Kidney epithelial cell (primary cell): ENCODE data around the gene FMO2. TPM values are rescaled to one million over a fixed set of nuclear protein-coding genes. Genes with fewer than 3 reads are reported as not detected.

Source experiments
- DNase-seq: peaks from one replicate; pipeline ENCODE4 v3.0.0-alpha.2; 2010; ENCODE audit warnings: low read depth
- H3K27me3 ChIP-seq: 2 replicates; pipeline ENCODE4 v1.6.0; 2011; ENCODE audit warnings: low read length; ENCODE audit not compliant: control insufficient read depth, insufficient read depth
- H3K36me3 ChIP-seq: 2 replicates; pipeline ENCODE4 v1.5.1; 2011; ENCODE audit warnings: low read length; ENCODE audit not compliant: control insufficient read depth, insufficient read depth
- H3K4me3 ChIP-seq: 2 replicates; pipeline ENCODE4 v1.5.1; 2011; ENCODE audit warnings: low read depth, mild to moderate bottlenecking, control low read depth, low read length
- total RNA-seq: library from RNA; depleted of rRNA; stranded (reverse); fragments of >200 nt; gene quantifications from 2 replicates; pipeline ENCODE4 v1.2.3, GENCODE V29; 2015
- TF ChIP-seq, protein P1 (sequence below): IDR thresholded peaks from 2 replicates; pipeline ENCODE4 v1.5.1; 2011; ENCODE audit warnings: mild to moderate bottlenecking, moderate library complexity, low read length, control low read depth, inconsistent platforms; ENCODE audit not compliant: insufficient read depth, poor library complexity, severe bottlenecking

FMO2 gene, protein sequence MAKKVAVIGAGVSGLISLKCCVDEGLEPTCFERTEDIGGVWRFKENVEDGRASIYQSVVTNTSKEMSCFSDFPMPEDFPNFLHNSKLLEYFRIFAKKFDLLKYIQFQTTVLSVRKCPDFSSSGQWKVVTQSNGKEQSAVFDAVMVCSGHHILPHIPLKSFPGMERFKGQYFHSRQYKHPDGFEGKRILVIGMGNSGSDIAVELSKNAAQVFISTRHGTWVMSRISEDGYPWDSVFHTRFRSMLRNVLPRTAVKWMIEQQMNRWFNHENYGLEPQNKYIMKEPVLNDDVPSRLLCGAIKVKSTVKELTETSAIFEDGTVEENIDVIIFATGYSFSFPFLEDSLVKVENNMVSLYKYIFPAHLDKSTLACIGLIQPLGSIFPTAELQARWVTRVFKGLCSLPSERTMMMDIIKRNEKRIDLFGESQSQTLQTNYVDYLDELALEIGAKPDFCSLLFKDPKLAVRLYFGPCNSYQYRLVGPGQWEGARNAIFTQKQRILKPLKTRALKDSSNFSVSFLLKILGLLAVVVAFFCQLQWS
- not detected in 2 replicates for total RNA-seq

DNA sequence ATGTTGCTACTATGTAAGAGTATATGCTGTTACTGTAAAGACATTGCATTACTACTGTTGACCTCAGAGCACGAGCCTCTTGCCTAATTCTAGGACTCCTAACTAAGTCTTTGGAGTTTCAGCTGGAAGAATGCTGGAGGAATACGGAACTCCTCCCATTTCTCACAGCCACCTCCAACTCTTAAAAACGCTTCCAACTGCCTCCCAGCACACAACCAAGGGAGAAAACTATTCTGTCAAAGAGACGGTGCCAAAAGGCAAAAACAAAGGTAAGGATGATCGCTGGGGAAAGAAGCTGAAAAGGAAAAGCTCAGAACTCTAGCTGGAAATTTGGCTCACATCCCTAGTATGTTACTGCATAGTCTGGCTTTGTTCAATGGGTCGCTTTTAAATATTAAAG, at the start of gene FMO2:
Gene FMO2, plus strand, starts transcription at position 210 of the 400 bp plus-strand sequence. CDS start 414 bp downstream, outside the sequence.
- H3K4me3 ChIP-seq, result no peak within 1 kb of the TSS
- no peaks in the 10 kb centered on the region for H3K36me3 ChIP-seq
- TF ChIP-seq, protein P1, sequence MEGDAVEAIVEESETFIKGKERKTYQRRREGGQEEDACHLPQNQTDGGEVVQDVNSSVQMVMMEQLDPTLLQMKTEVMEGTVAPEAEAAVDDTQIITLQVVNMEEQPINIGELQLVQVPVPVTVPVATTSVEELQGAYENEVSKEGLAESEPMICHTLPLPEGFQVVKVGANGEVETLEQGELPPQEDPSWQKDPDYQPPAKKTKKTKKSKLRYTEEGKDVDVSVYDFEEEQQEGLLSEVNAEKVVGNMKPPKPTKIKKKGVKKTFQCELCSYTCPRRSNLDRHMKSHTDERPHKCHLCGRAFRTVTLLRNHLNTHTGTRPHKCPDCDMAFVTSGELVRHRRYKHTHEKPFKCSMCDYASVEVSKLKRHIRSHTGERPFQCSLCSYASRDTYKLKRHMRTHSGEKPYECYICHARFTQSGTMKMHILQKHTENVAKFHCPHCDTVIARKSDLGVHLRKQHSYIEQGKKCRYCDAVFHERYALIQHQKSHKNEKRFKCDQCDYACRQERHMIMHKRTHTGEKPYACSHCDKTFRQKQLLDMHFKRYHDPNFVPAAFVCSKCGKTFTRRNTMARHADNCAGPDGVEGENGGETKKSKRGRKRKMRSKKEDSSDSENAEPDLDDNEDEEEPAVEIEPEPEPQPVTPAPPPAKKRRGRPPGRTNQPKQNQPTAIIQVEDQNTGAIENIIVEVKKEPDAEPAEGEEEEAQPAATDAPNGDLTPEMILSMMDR, result no peak
- DNase-seq, result no peak
- H3K27me3 ChIP-seq, result no peaks in the 10 kb centered on the region

DNA sequence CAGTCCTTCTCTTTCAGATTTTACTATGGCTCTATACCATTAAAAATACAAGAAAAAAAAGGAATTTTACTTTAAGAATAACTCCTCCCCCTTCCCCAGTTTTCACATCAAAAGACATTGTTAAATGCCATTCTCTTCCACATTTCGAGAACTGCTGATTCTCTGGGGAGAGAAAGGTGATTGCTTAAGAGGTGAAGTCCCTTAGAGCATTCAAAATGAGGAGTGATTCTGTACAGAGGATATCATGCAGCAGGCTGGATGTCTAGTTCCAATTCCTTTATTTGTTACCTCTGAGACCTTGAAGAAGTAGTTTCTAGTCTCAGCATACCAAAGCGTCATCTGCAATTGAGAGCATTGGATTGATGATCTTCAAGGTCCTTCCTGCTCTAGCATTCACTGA, 47.5 kb upstream of the FMO2 start:
- H3K36me3 ChIP-seq, result no peaks in the 10 kb centered on the region
- H3K27me3 ChIP-seq, result no peaks in the 10 kb centered on the region
- no peak for DNase-seq

DNA sequence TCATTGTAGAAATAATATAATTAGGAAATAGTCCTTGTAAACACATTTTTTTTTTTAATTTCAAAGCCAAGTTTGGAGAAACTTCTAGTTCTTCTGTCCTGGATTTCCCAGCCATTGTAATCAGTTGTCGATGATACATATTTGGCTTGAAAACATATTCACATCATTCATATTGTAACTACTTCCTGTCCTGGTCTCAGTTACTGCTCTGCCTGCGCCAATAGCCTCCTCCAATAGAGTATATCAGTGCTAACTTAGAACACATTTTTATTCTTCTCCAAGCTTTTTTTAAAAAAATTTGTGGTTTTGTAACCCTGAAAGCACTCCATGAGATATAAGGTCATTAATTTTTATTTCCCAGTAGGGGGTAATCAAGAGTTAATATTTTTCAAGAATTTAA, 46.1 kb upstream of the FMO2 start:
- H3K4me3 ChIP-seq, result no peak overlapping the region
- H3K36me3 ChIP-seq, result no peaks in the 10 kb centered on the region
- TF ChIP-seq, protein P1, result no peak
- H3K27me3 ChIP-seq, result no peaks in the 10 kb centered on the region
- DNase-seq, result no peak

More for the DNA sequence above, 47.5 kb upstream of the FMO2 start:
- H3K4me3 ChIP-seq, result no peak overlapping the region
- TF ChIP-seq, protein P1, result no peak

DNA sequence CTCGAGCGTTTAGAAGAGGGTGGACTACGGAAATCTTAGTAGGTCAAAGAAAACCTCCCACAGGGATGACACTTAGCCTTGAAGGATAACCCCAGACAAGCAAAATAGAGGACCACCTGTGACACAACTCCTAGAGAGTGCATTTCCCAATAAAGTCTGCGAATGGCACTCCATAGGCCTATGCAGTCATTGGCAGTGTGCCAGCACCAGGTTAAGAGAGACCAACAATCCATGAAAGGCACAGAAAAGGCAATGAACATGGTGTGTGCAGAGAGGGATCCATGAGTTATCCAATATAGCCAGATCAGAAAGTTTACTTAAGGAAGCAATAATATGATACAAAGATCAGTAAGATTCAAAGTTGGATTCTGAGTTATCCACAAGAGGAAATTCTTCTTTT, 45.2 kb upstream of the FMO2 start:
- no peak overlapping the region for H3K4me3 ChIP-seq
- TF ChIP-seq, protein P1, result no peak
- DNase-seq, result no peak
- no peaks in the 10 kb centered on the region for H3K36me3 ChIP-seq
- no peaks in the 10 kb centered on the region for H3K27me3 ChIP-seq

DNA sequence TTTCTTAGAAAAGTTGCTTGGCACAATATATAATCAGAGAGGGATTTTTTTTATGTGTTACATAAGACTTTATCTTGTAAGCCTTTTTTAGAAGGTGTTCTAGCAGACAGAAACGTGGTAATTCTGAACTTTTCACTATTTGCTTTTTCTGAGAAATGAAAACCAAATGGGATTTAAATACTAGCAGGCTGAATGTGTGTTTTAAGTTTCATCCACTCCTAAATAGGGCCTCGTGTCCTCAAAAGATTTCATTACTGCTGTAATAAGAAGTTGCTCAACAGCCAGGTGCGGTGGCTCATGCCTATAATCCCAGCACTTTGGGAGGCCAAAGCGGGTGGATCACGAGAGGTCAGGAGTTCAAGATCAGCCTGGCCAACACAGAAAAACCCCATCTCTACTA, 44.7 kb upstream of the FMO2 start:
- DNase-seq, result no peak
- Histone ChIP-seq H3K27me3 (no peaks in the 10 kb centered on the region), H3K4me3 (no peak overlapping the region), H3K36me3 (no peaks in the 10 kb centered on the region)
- TF ChIP-seq, protein P1, result no peak
